Measurements from ENCODE around the gene MARK1.

Gene MARK1

GRCh38 chr1:220527279-220527907 is 543 bp upstream of the MARK1 start:
- peaks cover 0 to 4% of the 10 kb centered on the region in 2 donors for H3K4me1 ChIP-seq (ENCODE audit: control insufficient read depth in 2 of 2, insufficient read depth in 1 of 2, low read depth in 1 of 2, low read length in 2 of 2)
- H3K9me3 ChIP-seq (replicated peaks in 1 of 2; ENCODE audit: control insufficient read depth in 2 of 2, insufficient read depth in 1 of 2, low read depth in 1 of 2, low read length in 2 of 2), result no peaks in the 10 kb centered on the region
- no peak overlapping the region for H4K91ac ChIP-seq (ENCODE audit: low read depth, low read length, poor library complexity)
- peak; percentile 18 for DNase-seq (ENCODE audit: low spot score)
- peak overlapping the region; percentile 97 for H2AFZ ChIP-seq (ENCODE audit: low read length)
- H2BK12ac ChIP-seq (ENCODE audit: low read length), result no peak overlapping the region
- H3K14ac ChIP-seq (ENCODE audit: low read length), result no peak overlapping the region
- H3K4me2 ChIP-seq (ENCODE audit: insufficient read depth, low read length, poor library complexity, severe bottlenecking), result peak overlapping the region; percentile 88
- H3K36me3 ChIP-seq (replicated peaks in 1 of 2; ENCODE audit: control insufficient read depth in 2 of 2, insufficient read depth in 2 of 2, low read length in 2 of 2), result no peaks in the 10 kb centered on the region
- H3K18ac ChIP-seq (ENCODE audit: low read length), result peak overlapping the region; percentile 89
- no peak overlapping the region for H3K9ac ChIP-seq (ENCODE audit: low read depth, low read length, poor library complexity)
- no peak overlapping the region for H2BK15ac ChIP-seq (ENCODE audit: low read length)
- H3K4ac ChIP-seq (ENCODE audit: low read length), result no peak overlapping the region
- H4K8ac ChIP-seq (ENCODE audit: low read depth, low read length), result no peak overlapping the region
- peak overlapping the region; percentile 67 to 92 for H3K4me3 ChIP-seq (ENCODE audit: low read length in 2 of 2)
- H3K27me3 ChIP-seq (ENCODE audit: control insufficient read depth in 3 of 3, insufficient read depth in 3 of 3, low read depth in 1 of 3, low read length in 3 of 3), result peaks cover 0 to 18% (median 0%) of the 10 kb centered on the region in 3 experiments
- WGBS, 2 donors (ENCODE audit: extremely low coverage in 2 of 2, insufficient read length in 2 of 2, insufficient replicate concordance in 1 of 2), result no CpG with 5 or more reads among the region's 23 CpGs
- H3K79me1 ChIP-seq (ENCODE audit: low read depth, low read length), result peaks cover 8% of the 10 kb centered on the region
- no peak overlapping the region for H2AK5ac ChIP-seq (ENCODE audit: low read depth, low read length)
- H2BK5ac ChIP-seq (ENCODE audit: low read length), result no peak overlapping the region
- no peak overlapping the region for H3K27ac ChIP-seq (replicated peaks; ENCODE audit: low read length)
- no peak overlapping the region for H2BK120ac ChIP-seq (ENCODE audit: low read depth, low read length)
- no peak overlapping the region for H3K23ac ChIP-seq (ENCODE audit: low read depth, low read length, poor library complexity)

GRCh38 chr1:220528679-220529501 is 954 bp downstream of the MARK1 start:
- peak overlapping the region; percentile 68 for H3K27ac ChIP-seq (replicated peaks; ENCODE audit: low read length)
- peak overlapping the region; percentile 99 for H2BK5ac ChIP-seq (ENCODE audit: low read length)

GRCh38 chr1:220529521-220530020 is 1.6 kb downstream of the MARK1 start:
- Histone ChIP-seq H3K14ac (ENCODE audit: low read length) (no peak overlapping the region), H3K9ac (ENCODE audit: low read depth, low read length, poor library complexity) (no peak overlapping the region), H2AK5ac (ENCODE audit: low read depth, low read length) (no peak overlapping the region), H3K23ac (ENCODE audit: low read depth, low read length, poor library complexity) (no peak overlapping the region), H3K79me1 (ENCODE audit: low read depth, low read length) (peaks cover 8% of the 10 kb centered on the region), H4K8ac (ENCODE audit: low read depth, low read length) (no peak overlapping the region), H3K4me3 (ENCODE audit: low read length in 2 of 2) (peak overlapping the region; percentile 67 to 92), H2BK12ac (ENCODE audit: low read length) (no peak overlapping the region), H2BK5ac (ENCODE audit: low read length) (no peak overlapping the region), H2BK15ac (ENCODE audit: low read length) (no peak overlapping the region), H3K4ac (ENCODE audit: low read length) (no peak overlapping the region), H3K36me3 (replicated peaks in 1 of 2; ENCODE audit: control insufficient read depth in 2 of 2, insufficient read depth in 2 of 2, low read length in 2 of 2) (no peaks in the 10 kb centered on the region), H4K91ac (ENCODE audit: low read depth, low read length, poor library complexity) (no peak overlapping the region), H3K18ac (ENCODE audit: low read length) (no peak overlapping the region), H2BK120ac (ENCODE audit: low read depth, low read length) (no peak overlapping the region), H2AFZ (ENCODE audit: low read length) (peak overlapping the region; percentile 97), H3K27me3 (ENCODE audit: control insufficient read depth in 3 of 3, insufficient read depth in 3 of 3, low read depth in 1 of 3, low read length in 3 of 3) (peaks cover 0 to 11% (median 0%) of the 10 kb centered on the region in 3 experiments), H3K4me2 (ENCODE audit: insufficient read depth, low read length, poor library complexity, severe bottlenecking) (peak overlapping the region; percentile 88), H3K27ac (replicated peaks; ENCODE audit: low read length) (no peak overlapping the region), H3K4me1 (ENCODE audit: control insufficient read depth in 2 of 2, insufficient read depth in 1 of 2, low read depth in 1 of 2, low read length in 2 of 2) (peaks cover 0 to 4% of the 10 kb centered on the region in 2 donors), H3K9me3 (replicated peaks in 1 of 2; ENCODE audit: control insufficient read depth in 2 of 2, insufficient read depth in 1 of 2, low read depth in 1 of 2, low read length in 2 of 2) (peaks cover 0 to 5% of the 10 kb centered on the region in 2 donors)
- no peak for DNase-seq (ENCODE audit: low spot score)
- WGBS, 2 donors (ENCODE audit: extremely low coverage in 2 of 2, insufficient read length in 2 of 2, insufficient replicate concordance in 1 of 2), result no CpG with 5 or more reads among the region's 6 CpGs

More at GRCh38 chr1:220528679-220529501, 954 bp downstream of the MARK1 start:
- peak overlapping the region; percentile 98 for H3K23ac ChIP-seq (ENCODE audit: low read depth, low read length, poor library complexity)
- peak overlapping the region; percentile 91 for H2BK120ac ChIP-seq (ENCODE audit: low read depth, low read length)
- H3K9ac ChIP-seq (ENCODE audit: low read depth, low read length, poor library complexity), result peak overlapping the region; percentile 93
- peak overlapping the region; percentile 97 for H2AFZ ChIP-seq (ENCODE audit: low read length)
- H2BK15ac ChIP-seq (ENCODE audit: low read length), result peak overlapping the region; percentile 99
- DNase-seq (ENCODE audit: low spot score), result peak; percentile 50
- H4K91ac ChIP-seq (ENCODE audit: low read depth, low read length, poor library complexity), result no peak overlapping the region
- H3K9me3 ChIP-seq (replicated peaks in 1 of 2; ENCODE audit: control insufficient read depth in 2 of 2, insufficient read depth in 1 of 2, low read depth in 1 of 2, low read length in 2 of 2), result peaks cover 0 to 5% of the 10 kb centered on the region in 2 donors
- peak overlapping the region; percentile 99 for H3K14ac ChIP-seq (ENCODE audit: low read length)
- peak overlapping the region; percentile 58 for H2BK12ac ChIP-seq (ENCODE audit: low read length)
- peak overlapping the region; percentile 67 to 92 for H3K4me3 ChIP-seq (ENCODE audit: low read length in 2 of 2)
- peak overlapping the region; percentile 88 for H3K4me2 ChIP-seq (ENCODE audit: insufficient read depth, low read length, poor library complexity, severe bottlenecking)
- H4K8ac ChIP-seq (ENCODE audit: low read depth, low read length), result peak overlapping the region; percentile 98
- H3K36me3 ChIP-seq (replicated peaks in 1 of 2; ENCODE audit: control insufficient read depth in 2 of 2, insufficient read depth in 2 of 2, low read length in 2 of 2), result no peaks in the 10 kb centered on the region
- H3K27me3 ChIP-seq (ENCODE audit: control insufficient read depth in 3 of 3, insufficient read depth in 3 of 3, low read depth in 1 of 3, low read length in 3 of 3), result peaks cover 0 to 14% (median 0%) of the 10 kb centered on the region in 3 experiments
- no CpG with 5 or more reads among the region's 55 CpGs for WGBS, 2 donors (ENCODE audit: extremely low coverage in 2 of 2, insufficient read length in 2 of 2, insufficient replicate concordance in 1 of 2)
- peak overlapping the region; percentile 63 for H2AK5ac ChIP-seq (ENCODE audit: low read depth, low read length)
- peaks cover 8% of the 10 kb centered on the region for H3K79me1 ChIP-seq (ENCODE audit: low read depth, low read length)
- H3K4ac ChIP-seq (ENCODE audit: low read length), result peak overlapping the region; percentile 53
- H3K18ac ChIP-seq (ENCODE audit: low read length), result peak overlapping the region; percentile 99
- H3K4me1 ChIP-seq (ENCODE audit: control insufficient read depth in 2 of 2, insufficient read depth in 1 of 2, low read depth in 1 of 2, low read length in 2 of 2), result peaks cover 0 to 4% of the 10 kb centered on the region in 2 donors

Data from neuronal stem cell (in vitro differentiated cells).